SU-DHL-6 (cell line): Measurements from ENCODE around the gene GRID2.

Experiments
- CTCF ChIP-seq: fragments of 200-600 bp; sonication (generic); IDR thresholded peaks from one replicate; pipeline ENCODE4 v1.5.1; 2017; ENCODE audit warnings: antibody characterized with exemption, mild to moderate bottlenecking, low read length, moderate library complexity; ENCODE audit not compliant: insufficient read depth, poor library complexity, severe bottlenecking
- EZH2phosphoT487 ChIP-seq: fragments of 200-600 bp; sonication (generic), shearing (Covaris generic); conservative IDR thresholded peaks from 2 replicates; pipeline ENCODE4 v1.6.1; 2018; ENCODE audit warnings: mild to moderate bottlenecking, antibody characterized with exemption, low read length, moderate library complexity, mixed read lengths

- TF ChIP-seq EZH2phosphoT487: no peak
- TF ChIP-seq CTCF: no peak
Observed at GRCh38 chr4:93448691-93449293, 1145.0 kb downstream of the GRID2 start.
